ENCODE data around the gene TCP11L2.
"Not testable (repeated sequence)": the region's sequence is repeated elsewhere in the genome, so short reads cannot be mapped to it uniquely, and the experiment has no call there.

TCP11L2 gene

DNA sequence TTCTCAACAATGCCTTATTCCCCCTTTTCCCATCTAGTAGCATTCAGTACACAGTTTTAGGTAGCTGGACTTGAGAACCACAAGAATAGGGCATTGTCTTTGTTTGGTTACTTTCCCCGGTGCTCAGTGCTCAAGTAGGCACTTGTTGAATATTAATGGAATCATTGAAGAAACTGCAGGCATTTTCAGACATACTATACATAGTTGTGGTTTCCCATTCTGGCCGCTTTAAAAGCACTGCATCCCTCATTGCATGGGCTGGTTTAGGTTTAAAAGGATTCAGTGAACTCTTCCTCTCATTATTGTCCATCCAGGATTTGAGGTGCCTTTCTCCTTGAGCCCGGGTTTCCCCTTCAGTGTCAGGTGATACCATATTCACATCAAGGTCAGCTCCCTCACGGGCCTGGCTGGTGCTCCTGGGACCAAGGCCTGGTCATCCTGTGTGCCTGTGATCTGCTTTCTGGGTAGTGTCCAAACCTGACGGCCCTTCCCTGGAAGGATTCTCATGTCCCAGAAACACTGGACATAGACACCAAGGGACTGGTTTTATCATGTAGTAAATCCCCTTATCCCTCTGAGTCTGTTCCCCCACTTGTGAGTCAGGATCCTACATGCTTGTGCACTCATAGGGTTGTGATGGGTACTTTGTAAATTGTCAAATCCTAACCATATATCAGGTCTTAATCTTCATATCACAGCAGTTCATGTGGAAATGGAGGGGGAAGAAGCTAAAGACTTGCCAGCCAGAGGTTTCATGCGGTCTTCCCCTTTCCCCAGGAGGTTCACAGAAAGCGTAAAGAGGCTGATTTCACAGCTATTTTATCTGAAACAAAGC lies 7.4 kb downstream of the TCP11L2 start:
- DNase-seq: no peak

DNA sequence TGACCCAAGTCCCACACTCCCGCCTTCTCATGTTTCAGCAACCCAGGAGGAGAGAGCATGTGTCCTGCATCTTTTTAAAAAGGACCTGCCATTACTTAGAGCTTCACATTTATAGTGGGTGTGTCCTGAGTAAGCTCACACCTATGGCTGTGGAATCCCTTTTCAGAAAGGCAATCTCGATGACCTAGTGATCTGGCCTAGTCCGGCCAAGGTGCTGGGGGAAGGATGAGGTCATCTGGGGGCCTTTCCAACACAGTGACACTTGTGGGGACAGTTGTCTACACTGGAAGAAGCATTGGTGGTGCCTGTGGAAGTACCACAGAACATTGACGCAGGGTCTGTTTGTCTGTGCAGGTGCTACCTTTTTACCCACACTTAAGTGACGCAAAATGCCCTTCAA lies 8.2 kb downstream of the TCP11L2 start:
- no peak for DNase-seq

DNA sequence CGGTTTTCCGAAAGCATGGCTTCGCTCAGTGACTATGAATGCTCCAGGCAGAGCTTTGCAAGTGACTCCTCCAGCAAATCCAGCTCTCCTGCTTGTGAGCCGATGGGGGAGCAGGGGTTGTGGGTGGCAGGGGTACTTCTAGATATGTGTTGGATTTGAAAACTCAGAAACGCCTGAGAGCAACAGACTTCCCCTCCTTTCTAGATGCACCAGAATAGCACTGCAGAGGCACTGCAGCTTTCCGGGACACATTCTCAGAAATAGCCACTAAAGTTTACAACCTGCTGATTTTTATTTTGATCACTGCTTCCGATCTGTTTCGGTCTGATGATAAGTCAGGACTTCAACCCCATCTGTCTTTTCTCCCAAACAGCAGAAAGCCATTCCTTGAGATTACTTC lies 8.6 kb downstream of the TCP11L2 start:
- no peak for DNase-seq

DNA sequence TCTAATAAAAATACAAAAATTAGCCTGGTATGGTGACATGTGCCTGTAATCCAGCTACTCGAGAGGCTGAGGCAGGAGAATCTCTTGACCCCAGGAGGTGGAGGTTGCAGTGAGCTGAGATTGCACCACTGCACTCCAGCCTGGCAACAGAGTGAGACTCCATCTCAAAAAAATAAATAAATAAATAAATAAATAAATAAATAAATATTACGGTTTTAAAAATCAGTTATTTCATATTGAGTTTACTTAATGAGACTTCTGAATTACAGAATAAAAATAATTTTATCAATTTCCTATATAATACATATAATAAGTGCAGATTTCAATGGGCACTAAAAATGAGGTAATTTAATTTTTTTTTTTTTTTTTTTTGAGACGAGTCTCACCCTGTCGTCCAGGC lies 10.9 kb downstream of the TCP11L2 start:
- not testable (repeated sequence) for DNase-seq

DNA sequence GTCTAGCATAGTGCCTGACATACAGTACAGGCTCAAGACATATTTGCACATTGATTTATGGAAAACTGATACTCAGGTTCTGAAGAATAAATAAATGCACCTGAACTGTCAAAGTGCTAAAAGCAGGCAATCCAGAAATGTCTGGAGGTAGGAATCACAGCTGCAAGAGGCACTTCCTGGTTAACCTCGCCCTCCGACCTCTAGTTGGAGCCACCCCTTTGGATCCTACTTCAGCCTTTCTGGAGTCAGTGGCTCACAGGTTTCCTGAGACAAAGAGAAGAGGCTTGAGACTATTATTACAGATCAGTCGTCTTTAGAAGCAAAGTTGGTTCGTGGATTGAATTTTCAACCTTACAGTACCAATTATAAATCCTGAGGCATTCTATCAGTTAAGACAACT lies 13.0 kb downstream of the TCP11L2 start:
- no peak for DNase-seq

DNA sequence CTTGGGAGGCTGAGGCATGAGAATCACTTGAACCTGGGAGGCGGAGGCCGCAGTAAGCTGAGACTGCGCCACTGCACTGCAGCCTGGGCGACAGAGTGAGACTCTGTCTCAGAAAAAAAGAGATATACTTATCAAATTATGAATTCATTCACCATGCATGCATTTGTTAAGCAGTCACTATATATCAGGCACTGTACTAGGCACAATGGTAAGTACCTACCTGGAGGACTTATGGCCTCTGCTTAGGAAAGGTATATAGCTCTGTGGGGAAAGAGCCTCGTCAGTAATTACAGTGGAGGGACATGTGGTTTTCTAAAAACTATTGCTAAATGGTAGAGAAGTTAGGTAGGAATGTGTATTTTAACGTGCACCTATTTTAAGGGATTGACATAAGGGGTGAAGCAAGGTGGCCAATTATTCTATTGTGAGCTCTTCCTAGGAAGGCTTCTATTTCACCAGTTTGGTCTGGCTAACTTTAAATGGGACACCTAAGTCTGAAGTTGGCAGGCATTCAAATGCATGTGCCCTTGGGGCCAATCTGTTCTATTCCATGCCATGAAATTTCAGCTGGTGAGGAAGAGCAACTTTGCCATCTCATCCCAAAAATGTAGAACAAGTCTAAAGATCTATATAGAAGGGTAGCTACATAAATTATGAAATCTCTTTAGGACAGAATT lies 15.0 kb downstream of the TCP11L2 start:
- no peak for DNase-seq

DNA sequence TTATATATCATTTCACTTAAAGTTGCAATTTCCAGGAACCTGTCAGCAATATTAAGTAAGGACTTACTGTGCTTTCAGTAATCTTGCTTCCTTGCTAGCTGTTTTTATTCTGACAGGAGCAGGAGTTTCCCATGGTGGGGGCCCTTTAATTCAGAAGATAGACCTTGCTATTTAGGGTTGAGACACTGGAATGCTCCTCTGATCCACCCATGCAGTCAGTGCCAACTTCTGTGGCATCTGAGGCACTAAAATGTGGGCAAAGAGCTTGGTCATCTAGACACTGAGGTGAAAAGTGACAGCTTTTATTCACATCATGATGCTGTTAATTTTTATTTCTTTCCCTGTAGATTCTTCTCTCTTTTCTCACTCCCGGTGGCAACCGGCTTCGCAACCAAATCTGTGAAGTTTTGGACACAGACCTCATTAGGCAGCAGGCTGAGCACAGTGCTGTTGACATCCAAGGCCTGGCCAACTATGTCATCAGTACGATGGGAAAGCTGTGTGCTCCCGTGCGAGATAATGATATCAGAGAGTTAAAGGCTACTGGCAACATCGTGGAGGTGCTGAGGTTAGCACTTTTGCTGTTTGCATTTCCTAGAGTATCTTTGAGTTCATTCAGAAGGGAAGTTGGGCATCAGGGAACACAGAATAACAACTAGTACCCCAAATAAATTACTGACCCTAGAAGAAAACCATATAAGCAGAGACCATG lies 18.8 kb downstream of the TCP11L2 start:
- DNase-seq: no peak

DNA sequence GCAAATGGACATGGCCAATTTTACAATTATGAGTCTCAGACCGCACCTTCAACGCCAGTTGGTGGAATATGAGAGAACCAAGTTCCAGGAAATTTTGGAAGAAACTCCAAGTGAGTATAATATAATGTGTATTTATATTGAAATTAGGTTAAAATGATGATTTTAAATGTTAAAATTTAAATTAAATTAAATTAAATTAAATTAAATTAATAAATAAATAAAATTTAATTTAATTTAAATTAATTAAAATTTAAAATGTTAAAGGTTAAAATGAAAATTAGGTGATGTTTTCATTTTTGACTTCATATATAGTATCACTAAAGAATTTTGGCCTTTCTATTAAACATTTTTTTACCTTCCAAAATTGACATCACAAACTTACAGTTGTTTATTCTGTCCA lies 21.0 kb downstream of the TCP11L2 start:
- DNase-seq: no peak

DNA sequence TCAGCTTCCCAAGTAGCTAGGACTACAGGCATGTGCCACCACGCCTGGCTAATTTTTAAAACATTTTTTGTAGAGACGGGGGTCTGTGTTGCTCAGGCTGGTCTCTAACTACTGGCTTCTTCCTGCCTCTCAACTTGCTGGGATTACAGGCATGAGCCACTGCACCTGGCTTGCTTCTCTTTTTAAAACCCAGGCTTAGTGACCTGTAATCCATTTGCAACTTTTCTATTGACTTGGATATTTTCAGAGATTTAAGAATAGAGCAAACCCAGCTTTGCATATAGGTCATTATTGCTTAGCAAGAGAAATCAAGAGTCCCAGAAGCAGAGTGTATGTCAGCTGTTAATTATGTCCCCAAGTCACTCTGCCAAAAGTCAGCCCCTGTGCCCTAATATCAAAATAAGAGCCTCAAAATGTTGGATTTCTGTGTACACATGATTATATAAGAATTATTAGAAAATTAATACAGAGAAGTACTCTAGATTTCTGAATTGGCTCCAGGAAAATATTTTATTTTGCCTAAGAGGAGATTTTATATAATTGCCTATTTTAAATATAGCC lies 24.9 kb downstream of the TCP11L2 start:
- no peak for DNase-seq

DNA sequence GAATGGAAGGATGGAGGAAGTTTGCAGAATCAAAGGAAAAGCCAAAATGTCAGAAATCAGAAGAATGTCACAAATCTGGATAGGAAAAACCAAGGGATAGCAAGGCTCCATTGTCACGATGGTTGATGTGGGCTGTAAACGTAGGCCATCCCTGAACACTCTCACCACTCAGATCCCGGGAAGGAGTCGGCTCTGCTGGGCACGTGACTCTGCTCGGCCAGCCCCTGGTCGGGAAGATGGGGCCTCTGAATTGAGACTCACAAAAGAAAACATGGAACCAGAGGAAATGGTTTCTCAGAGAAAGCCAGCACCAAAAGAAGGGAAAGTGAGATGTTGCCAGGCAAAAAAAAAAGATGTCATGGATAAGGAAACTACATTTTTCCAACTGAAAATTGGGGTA lies 26.2 kb downstream of the TCP11L2 start:
- no peak for DNase-seq

DNA sequence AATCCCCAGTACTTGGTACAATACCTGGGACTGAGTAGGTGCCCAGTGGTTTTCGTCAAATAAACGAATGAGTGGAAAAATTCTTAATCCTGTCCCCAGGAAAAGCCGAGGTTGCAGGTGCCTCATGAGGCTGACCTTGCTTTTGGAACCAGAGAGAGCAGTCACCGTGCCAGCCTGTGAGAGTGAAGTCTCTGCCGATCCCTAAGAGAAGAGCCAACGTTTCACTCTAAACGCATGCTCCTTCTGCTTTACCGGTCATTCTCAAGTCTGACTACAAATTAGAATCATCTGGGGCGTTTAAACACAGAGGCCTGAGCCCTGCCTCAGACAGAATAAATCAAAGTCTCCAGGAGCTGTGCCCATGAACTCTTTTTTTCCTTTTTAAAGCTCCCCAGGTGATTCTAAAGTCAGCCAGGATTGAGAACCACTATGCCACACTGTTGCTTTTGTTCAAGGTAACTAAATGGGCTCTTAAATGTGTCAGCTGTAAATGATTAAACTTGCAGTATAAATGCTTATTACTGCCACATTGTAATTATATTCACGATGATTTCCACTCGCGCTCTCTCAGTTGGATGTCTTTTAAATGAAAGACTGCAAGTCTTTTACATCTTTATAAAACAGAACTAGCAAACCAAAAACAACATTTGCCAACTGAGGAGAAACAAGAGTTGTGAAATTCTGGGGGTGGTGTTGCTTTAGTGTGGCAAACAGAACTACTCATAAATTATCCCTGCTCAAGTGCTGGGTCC lies 26.9 kb downstream of the TCP11L2 start:
- DNase-seq: no peak

DNA sequence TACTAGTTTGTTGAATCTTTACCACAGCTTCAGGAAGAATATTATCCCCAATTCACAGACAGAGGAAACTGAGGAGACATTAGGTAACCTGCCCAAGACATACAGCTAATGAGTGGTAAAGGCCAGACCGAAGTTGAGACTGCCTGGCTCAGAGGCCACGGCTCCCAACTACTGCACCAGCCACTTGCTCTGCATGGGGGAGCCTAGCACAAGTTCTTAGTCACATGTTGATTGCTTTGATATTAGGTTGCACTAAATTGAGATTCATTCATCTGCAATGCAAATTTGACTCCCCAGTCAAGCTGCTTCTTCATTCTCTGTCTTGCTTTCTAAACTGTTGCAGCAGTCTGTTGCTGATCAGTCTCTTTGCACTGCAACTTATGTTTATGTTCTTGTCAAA lies 29.1 kb downstream of the TCP11L2 start:
- DNase-seq: no peak

DNA sequence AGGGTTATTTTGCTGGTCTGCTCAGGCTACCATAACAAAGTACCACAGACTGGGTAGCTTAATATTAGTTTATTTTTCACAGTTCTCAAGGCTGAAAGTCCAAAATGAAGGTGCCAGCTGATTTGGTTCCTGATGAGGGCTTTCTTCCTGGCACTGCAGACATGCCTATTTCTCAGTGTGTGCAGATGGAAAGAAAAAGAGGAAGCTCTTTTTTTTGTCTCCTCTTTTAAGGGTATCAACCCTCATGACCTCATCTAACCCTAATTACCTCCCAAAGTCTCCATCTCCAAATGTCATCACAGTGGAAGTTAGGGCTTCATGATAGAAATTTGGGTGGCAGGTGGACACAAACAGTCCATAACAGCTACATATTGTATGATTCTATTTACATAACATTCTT lies 30.0 kb downstream of the TCP11L2 start:
- peak; percentile 0 for DNase-seq

DNA sequence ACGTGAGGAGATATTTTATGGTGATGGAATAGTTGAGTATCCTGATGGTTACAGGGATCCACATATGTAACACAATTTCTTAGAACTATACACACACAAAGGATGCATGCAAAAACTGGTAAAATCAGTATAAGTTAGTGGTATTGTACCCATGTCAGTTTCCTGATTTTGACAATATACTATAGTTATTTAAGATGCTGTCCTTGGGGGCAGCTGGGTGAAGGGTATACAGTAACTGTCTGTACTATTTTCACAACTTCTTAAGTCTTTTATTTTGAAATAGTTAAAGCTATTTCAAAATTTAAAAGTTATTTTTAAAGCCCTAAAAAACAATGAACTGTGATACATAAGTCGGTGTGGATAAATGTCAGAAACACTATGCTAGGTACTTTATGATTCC lies 30.5 kb downstream of the TCP11L2 start:
- no peak for DNase-seq

DNA sequence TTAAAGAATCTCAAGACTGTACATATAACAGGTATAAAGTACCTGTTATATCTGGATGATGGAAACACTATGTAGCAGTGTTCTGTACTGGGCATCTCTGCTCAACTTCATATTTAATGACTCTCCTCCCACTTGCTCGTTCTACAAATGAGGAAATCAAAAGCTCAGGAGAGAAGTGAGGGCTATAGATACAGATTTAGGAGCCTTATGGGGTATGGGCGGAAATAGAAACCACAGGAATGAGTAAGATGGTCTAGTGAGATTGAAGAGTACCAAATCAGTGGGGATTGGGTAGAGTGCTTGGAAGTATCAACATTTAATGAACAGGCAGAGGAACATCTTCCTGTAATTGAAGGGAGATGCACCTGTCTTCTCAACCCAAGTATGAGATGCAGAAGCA lies 31.2 kb downstream of the TCP11L2 start:
- DNase-seq: no peak

DNA sequence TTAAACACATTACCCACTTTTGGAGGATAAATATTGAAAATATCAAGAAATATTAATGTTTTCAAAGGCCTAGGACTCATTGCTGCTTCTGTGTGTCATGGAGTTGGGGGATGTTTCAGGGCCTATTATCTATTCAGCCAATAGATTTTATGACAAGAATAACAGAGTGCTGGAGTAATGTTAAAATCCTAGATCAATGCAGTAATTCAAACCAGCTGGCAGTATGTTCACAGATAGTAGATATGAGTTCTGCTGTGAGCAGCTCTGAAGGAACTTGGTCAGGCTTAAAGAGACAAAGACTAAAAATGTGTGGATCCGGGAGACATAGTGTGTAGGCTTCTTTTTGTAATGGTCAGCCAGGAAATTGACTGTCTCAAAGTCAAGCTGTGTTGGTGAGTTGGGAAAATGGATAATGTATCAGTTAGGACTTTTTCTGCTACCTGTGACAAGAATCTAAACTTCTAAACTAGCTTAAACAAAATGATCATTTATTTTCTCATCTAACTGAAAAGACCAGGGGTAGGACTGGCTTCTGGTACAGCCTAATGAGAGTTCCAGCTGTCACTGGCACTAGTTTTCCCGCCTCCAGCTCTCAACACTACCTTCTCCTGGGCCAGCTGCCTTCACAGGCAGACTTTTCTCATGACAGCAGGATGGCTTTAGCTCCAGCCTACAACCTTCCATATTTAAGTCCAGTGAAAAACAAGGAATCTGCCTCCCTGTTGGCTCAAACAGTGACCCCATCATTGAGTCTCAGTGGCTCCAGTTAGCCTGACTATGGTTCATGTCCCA lies 38.7 kb downstream of the TCP11L2 start:
- DNase-seq: no peak

DNA sequence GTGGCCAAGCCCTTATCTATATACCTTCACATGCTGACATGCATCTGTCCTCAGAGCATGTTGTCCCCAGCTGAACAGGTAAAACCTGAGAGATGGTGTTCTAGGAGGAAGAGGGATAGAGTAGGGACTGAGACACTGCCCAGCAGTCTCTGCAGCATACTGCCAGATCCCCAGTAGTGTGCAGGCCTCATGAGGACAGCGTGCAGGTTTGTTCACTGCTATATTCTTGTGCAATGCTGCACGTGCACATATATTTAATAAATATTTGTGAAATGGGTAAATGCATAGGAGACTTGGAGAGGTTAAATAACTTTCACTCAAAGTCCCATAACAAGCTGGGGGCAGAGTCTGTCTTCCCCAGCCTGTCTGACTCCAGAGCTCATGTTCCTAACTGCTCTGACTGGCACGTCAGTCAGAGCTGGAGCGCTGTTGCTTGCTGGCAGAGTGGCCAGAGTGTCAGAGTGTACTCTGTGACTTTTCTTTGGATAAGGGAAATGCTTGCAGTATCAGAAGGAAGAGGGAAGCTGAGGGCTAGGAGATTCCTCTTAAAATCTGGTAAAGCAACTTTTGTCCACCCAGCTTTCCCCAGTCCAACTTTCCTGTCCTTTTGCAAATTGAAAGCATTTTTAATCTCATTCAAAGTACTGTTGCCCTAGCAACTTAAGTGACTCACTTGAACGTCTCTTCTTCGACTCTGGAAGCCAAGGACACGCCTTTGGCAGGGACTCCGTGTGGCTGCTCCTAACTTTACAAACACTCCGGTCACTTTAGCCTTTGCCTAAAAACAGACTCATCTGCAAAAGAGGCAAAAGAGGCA lies 40.1 kb downstream of the TCP11L2 start:
- DNase-seq: no peak

DNA sequence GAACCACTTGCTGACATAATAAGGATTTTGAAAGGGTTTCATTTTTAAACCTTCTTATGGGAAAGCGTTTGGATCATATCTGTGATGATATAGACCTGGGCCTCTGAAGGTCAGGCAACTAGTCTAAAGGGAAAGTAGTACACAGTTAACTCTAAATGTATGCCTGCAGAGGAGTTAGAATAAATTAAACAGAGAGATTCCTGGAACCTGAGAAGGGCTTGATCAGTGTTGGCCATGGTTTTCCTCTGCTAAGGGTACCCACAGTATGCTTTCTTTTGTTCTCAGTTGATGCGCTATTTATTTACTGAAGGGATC lies 40.6 kb downstream of the TCP11L2 start:
- no peak for DNase-seq

DNA sequence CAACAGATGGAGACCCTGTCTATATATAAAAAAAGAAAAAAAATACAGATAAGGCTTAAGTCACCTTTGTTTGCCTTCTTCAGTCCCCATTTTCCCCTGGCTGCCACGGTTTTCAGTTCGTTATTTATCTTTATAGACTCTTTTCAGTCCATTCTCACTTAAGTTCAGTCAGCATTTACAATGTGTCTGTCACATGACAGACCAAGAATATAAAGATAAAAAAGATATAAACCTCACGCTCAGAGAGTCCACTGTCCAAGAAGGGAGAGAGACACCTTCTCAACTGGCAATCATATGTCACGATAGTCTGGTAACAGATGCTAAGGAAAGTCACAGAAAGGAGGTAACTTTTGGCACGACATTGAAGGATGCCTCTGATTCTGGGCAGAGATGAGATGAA lies 41.6 kb downstream of the TCP11L2 start:
- DNase-seq: no peak

DNA sequence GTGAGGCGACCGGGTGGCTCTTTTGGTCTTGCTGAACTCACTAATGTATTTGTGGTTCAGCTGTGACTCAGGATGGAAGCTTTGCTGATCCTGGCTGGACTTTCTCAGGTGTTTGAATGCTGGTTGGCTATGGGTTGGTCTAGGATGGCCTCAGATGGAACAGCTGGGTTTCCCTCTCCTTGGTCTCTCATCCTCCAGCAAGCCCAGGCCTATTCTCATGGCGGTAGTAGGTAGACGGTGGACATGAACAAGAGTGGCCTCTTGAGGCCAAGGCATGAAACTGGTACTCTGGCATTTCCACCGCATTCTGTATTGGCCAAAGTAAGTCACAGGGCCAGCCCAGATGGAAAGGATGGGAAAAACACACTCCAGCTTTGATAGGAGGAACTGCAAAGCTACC lies 43.2 kb downstream of the TCP11L2 start:
- no peak for DNase-seq

DNA sequence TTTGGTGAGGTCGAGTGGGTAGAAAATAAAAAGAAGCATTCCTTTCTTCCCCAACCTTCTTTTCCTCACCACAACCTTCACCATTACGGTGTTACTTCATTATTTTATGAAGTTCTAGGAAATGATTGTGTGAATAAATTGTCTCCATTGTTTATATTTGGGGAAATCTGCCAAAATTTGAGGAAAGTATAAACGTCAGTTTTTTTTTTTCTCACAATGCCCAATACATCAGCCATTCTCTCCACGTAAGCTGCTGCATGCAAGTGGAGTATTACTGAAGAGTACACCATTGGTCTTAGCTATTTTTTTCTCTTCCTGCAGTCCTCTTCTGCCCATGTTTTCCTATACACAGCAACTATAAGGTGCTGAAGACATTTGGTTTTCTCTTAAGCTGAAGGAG lies 45.9 kb downstream of the TCP11L2 start:
- no peak for DNase-seq
